CD4-positive, alpha-beta T cell treated with Interleukin-15 for 1 hour (primary cell): ENCODE results near the gene SORCS2.

Experiments used
- DNase-seq: peaks from one replicate; pipeline ENCODE4 v3.0.0-alpha.2; 2020

SORCS2 gene

GRCh38 chr4:7328913-7329638 is 136.7 kb downstream of the SORCS2 start:
- no peak for DNase-seq

DNA sequence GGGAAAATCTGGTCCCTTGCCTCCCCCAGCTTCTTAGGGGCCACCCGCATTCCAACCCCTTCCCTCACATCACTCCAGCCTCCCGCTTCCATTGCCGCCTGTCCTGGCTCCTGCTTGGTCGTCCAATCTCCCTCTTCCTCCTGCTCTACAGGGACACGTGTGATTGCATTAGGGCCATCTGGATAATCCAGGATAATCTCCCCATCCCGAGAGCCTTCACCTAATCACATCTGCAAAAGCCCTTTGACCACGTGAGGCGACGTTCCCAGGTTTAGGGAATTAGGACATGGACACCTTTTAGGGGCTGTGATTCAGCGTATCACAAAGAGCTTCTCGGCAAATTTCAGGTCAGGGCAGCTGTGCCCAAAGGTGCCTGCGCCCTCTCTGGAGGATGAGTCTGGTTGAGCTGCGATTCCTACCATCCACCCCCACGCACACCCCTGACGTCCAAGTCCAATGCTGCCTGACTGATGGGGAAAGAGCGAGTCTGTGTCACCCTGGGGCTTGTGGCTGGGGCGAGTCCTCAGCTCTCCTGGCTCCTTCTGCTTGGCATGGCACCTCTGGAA is 137.8 kb downstream of the SORCS2 start:
- DNase-seq, result no peak

DNA sequence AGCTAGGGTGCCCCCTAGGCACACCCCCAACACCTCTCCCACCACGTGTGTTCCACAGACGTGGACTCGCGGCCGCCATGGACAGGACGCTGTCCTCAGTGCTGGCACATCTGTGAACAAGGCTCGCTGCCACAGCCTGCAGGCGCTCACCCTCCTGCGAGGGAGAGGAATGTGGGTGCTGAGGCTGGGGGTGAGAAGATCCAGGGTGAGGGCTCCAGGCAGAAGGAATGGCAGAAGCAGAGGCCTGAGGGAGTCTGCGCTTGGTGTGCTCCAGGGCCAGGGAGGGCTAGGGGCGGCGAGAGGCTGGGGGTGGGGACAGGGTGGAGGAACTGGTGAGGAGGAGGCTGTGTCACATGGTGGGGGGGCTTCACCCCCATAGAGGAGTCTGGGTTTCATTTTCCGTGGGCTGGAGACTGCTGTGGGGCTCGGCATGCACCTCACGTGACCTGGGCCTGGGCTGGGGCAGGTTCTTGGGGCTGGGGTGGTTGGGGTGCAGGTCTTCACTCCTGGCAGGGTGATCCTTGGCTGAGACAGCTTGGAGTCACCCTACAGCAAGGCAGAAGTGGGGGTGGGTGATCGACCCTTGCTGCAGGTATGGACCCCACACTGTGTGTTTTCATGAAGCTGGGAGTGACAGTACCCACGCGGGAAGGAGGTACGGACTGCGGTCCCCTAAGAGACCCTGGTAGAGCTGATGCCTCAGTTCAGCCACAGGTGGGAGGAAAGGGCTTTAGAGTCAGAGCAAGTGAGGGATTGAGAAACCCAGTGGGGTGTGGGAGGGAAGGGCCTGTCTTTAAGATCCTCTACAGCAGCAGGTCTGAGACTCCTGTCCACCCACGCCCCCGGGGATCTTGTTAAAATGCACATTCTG is 138.7 kb downstream of the SORCS2 start:
- DNase-seq, result no peak

- no peak for DNase-seq
These were observed 139.3 kb downstream of the SORCS2 start for GRCh38 chr4:7331682-7332000.

DNA sequence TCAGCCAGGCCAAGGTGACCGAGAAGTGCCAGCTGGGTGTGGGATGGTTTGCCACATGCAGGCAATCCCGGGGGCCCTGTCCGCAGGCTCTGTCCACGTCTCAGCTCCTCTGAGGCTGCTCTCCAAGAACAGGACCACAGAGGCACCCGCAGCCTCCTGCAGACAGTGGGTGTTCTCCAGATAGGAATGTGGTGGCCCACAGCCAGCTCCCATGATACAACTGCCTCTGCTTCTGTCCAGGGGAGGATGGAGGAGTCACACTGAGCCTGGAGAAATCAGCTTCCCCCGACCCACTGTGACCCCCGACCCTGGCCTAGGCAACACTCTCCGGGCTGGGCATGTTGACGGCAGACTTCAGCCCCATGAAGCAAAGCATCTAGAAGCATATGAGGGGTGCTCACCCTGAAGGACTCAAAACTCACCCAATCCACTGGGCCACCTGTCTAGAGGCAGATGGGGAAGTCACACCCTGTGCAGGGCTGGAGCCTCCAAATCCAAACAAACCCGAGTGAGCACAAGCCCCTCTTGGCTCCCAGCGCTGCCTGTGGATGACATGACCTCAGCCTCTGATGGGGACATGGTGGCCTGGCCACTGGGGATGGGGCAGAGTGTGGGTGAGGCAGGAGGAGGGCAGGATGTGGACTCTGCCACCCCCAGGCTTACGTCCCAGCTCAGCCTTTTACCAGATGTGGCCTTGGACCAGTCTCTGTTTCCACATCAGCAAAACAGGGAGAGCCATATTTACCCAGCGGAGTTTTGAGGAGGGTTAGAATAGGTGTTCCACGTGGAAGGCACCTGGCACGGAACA is 140.1 kb downstream of the SORCS2 start:
- DNase-seq, result no peak

DNA sequence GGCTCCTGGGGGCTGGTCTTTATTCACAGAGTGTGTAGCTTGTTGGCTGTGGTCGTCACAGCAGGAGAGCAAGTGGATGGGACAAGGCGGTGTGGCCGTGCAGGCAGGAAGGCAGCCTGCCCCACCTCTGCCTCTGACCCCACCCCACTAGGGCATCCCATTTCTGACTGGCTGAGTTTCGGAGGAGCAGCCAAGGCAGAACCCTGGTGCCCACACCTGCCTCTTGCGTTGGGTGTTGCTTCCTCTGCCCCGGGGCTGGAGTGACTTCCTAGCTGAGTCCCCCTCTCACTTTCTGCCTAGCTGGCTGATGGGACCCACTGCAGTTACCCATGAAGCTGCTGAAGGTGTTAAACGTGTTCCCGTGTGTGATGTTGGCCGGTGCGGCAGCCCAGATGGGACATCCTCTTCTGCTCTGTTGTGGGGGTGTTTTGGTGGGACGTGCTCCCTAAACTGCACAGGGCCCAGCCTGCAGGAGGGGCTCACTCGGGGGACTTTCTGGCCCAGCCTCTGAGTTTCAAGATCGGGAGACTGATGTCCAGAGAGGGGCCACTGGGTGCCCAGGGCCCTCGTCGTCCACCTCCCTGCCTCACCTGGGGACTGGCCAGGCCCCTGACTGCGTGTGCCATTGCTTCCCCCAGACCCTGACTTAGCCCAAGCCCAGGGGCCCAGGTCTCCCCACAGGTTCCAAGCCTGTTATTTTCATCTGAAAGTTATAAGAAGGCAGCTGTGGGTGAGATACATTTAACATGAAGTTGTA is 140.9 kb downstream of the SORCS2 start:
- DNase-seq, result no peak

GRCh38 chr4:7333801-7334421 is 141.6 kb downstream of the SORCS2 start:
- no peak for DNase-seq

DNA sequence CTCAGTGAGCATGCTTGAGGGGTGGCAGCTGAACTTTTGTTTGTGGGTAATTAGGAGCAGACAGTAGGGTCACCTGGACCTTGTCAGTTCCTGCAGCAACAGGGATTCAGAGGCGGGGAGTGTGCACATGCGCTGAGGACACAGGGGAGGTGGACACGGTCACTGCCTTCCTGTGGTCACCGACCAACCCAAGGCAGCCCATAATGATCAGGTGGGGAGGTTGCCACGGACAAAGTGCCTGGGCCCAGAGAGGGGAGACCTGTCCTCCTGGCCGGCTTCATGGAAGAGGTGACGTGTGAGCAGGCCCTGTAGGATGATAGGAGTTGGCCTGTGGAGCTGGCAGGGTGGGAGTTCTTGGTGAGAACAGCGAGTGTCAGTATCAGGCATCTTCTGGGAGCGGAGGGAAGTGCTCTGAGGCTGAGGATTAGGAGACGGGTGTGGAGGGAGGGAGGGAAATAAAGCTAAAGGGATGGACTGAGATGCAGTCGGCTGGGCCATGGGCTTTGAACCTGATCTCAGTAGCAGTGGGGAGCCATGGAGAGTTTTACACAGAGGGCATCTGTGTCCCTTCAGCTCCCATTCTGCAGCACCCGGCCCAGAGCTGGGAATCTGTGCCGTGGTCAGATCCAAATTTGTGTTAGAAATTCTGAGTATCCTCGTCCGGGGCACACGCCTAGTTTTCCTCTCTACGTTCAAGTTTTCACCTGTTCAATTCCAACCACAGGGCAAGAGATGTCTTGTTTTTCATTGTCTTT is 142.4 kb downstream of the SORCS2 start:
- no peak for DNase-seq

DNA sequence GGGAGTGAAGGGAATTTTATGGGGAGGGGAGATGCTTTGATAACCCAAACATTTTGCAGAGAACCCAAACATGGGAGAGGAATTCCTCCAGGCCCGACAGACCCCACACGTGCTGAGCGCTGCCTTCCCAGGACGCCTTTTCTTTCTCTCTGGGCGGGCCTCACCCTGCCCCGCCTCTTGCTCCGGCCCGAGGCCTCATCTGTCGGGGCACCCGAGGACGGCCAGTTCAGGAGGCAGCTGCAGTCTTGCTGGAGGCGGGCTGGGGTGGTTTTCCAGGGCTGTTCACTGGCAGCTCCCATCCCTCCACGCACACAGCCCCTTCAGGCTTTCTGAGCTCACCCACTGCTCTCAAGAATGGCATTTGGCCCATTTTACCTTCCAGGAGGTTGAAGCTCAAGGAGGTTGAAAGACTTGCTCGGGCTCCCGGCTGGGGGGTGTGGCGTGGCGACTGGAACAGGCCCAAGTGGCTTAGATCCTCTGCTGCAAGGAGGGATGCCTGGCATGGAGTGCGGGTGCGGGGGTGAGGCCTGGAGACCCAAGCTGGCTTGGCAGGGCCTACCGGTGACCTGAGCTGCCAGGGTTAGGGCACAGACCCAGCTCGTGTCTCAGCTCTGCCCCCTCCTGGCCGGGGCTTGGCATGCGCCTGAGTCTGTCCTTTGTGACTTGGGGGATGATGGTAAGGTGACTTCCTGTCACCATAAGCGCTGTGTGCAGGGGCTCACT is 143.2 kb downstream of the SORCS2 start:
- DNase-seq, result no peak

- DNase-seq, result no peak
These were observed 143.8 kb downstream of the SORCS2 start for GRCh38 chr4:7336067-7336569.

DNA sequence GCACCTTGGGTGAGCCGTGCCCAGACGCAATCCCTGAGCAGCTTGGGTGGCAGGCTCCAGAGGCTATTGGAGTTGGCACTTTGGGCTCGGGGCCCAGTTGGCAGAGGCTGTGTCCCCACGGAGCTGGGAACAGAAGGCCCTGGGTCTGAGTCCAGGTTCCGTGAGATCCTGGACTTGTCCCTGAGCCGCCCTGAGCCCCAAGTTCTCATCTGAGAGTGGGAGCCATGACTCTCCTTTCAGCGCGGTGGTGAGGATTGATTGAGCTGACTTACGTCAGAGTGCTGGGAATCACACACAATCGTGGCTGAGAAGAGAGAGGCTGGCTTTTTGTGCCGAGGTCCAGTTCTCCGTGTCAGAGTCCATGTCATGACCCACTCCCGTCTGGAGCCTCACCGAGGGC is 144.4 kb downstream of the SORCS2 start:
- DNase-seq, result no peak

DNA sequence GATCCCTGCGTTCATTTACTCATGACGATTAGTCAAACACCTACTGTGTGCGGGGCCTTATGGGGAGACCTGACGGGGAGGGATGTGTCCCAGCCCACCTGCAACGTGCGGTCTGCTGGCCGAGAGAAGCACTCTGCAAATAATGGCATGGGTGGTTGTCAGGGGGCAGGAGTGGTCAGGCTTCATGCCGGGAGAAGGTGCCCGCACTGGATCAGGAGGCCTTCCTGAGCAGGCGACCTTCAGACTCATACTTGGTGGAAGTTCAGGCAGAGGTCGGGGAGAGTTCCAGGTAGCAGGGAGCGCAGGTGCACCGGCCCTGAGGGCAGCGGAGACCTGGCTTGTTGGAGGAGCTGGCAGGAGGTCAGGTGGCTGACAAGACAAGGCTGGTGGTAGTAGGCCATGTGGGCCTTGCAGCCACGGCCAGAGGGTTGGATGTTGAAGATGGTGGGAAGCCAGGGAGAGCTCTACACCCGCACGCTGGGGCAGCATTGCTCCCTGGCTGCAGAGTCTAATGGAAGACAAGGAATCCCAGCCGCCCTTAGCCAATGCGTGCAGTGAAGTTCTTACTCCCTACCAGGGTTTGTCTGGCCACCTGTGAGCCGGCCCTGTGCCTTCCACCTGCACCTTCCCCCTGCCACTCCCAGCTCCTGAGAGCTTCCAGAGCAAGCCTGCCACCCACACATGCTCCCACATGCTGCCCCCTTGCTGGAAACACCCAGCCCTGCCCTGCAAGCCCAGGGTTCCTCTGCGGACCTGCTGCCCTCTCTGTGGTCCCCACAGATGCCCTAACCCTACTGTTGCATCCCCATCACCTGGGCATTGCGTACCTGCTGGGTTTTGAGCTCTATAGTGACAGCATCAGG is 145.1 kb downstream of the SORCS2 start:
- no peak for DNase-seq

GRCh38 chr4:7338059-7338452 is 145.7 kb downstream of the SORCS2 start:
- DNase-seq, result no peak

DNA sequence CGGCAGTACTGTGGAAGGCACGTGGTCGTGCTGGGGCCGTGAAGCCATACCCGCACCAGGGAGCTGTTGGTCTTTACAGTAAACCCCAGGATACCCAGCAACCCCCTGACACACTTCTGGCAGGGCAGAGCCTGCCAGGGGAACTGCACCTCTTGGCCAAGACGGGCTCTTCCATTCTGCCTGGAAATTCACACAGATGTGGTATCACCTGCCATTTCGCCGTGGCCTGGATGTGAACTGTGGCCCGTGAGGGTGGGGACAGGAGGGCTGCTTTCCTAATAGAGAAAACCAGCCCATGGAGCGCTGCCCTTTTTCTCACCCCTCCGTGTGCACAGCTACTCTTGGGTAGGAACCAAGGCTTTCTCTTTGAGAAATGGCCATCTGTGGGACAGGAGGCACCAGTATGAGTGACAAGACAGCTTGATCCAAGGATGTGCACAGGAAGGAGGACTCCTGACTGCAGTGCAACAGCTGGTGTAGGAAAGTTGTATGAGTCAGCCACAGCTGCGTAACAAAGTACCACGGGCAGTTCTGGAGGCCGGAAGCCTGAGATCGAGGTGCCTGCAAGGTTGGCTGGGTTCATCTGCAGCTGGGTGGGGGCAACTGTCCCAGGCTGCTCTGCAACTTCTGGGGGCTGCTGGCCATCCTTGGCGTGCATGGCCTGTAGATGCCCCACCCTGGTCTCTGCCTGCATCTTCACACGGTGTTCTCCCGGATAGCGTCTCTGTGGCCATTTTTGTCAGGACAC is 146.7 kb downstream of the SORCS2 start:
- DNase-seq, result no peak

- no peak for DNase-seq
These were observed 147.6 kb downstream of the SORCS2 start for GRCh38 chr4:7339751-7340552.

DNA sequence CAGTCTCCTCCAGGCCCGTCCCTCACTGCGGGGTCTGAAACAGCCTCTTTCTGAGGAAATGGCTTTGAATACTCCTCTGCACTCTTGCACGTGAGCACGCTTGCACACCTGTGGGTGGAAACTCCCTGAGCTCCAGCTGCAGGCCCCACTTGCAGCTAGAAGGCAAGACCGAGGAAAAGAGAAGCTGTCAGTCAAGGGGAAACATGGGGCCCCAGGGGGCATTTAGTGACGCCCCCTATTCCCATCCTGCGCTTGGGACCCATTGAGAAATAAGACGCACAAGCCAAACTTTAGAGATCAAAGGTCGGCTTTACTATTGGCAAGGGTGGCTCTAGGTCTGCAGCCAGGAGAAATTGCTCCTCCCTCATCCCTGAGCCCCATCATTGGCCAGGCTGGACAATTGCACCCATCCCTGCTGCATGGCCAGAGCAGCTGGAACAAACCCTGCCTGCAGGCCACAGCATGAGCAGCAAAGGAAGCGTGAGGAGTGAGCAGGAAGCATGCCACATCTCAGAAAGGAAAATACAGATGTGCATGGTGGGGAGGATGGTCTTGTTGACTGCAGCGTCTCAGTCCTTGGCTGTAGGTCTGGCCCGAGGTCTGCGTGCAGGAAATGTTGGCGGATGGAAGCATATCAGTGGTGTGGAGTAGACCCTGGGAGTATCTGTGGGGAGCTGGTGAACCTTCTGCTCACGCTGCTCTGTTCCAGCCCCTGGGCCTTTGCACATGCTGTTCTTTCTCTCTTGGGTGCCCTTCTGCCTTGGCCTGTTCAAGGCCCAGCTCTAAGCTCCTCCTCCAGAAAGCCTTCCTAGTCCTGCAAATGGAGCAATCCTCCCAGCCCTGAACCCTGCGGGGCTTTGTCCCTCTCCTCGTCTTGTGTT is 148.5 kb downstream of the SORCS2 start:
- DNase-seq, result no peak
